IMR-90 (cell line): ENCODE data around the gene FGF6.

Source experiments
- CEBPB ChIP-seq: IDR thresholded peaks from 2 replicates; pipeline ENCODE4 v1.6.1; 2012; ENCODE audit warnings: low read depth, low read length, improper control_type of control experiment
- FOS ChIP-seq: fragments of 150-350 bp; IDR thresholded peaks from 2 replicates; pipeline ENCODE4 v1.6.1; 2016; ENCODE audit warnings: low read depth, low read length
- MXI1 ChIP-seq: IDR thresholded peaks from 2 replicates; pipeline ENCODE4 v1.6.1; 2012; ENCODE audit warnings: low read depth, mild to moderate bottlenecking, low read length, moderate library complexity, borderline replicate concordance
- POLR2A ChIP-seq: IDR thresholded peaks from 2 replicates; pipeline ENCODE4 v1.6.1; 2012; ENCODE audit warnings: mild to moderate bottlenecking, low read depth, low read length
- RAD21 ChIP-seq: IDR thresholded peaks from 2 replicates; pipeline ENCODE4 v1.6.1; 2012; ENCODE audit warnings: low read length, improper control_type of control experiment
- RFX5 ChIP-seq: IDR thresholded peaks from 2 replicates; pipeline ENCODE4 v1.8.0; 2012; ENCODE audit warnings: low read depth, mild to moderate bottlenecking, low read length, moderate library complexity
- TF ChIP-seq, protein P1 (sequence below): conservative IDR thresholded peaks from 2 replicates; pipeline ENCODE4 v1.5.1; 2012; ENCODE audit warnings: mild to moderate bottlenecking, low read depth, low read length, improper control_type of control experiment
- TF ChIP-seq, protein P2 (sequence below): fragments of 150-350 bp; IDR thresholded peaks from 2 replicates; pipeline ENCODE4 v1.6.1; 2017; ENCODE audit warnings: mild to moderate bottlenecking, antibody characterized with exemption, low read length, low read depth

DNA sequence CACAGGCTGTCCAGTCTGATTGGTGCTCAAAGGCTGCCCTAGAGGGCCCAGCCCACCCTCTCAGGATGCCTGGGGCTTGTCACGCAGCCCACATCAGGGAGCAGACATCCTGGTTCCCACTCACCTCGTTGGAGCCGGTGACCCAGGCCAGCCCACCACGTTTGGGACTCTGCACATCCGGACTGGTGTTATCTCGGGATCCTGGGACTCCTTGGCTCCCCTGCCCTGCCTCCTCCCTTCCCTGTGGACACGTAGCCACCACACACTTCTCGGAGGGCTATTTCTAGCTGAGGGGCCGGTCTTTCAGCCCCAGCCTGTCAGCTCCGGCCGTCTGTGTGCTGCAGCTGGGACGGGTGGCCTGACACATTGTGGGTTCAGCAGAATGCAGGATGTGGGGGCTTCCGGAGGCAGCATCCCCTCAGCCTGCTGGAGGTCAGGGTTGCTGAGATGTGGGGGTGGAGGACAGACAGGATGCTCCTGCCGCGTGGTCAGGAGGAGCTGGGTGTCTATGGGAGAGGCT is 53.3 kb downstream of the FGF6 start:
- TF ChIP-seq FOS (no peak), MXI1 (no peak), POLR2A (no peak), RFX5 (no peak), RAD21 (no peak), CEBPB (no peak)
- TF ChIP-seq, protein P1, sequence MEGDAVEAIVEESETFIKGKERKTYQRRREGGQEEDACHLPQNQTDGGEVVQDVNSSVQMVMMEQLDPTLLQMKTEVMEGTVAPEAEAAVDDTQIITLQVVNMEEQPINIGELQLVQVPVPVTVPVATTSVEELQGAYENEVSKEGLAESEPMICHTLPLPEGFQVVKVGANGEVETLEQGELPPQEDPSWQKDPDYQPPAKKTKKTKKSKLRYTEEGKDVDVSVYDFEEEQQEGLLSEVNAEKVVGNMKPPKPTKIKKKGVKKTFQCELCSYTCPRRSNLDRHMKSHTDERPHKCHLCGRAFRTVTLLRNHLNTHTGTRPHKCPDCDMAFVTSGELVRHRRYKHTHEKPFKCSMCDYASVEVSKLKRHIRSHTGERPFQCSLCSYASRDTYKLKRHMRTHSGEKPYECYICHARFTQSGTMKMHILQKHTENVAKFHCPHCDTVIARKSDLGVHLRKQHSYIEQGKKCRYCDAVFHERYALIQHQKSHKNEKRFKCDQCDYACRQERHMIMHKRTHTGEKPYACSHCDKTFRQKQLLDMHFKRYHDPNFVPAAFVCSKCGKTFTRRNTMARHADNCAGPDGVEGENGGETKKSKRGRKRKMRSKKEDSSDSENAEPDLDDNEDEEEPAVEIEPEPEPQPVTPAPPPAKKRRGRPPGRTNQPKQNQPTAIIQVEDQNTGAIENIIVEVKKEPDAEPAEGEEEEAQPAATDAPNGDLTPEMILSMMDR, result no peak
- TF ChIP-seq, protein P2, sequence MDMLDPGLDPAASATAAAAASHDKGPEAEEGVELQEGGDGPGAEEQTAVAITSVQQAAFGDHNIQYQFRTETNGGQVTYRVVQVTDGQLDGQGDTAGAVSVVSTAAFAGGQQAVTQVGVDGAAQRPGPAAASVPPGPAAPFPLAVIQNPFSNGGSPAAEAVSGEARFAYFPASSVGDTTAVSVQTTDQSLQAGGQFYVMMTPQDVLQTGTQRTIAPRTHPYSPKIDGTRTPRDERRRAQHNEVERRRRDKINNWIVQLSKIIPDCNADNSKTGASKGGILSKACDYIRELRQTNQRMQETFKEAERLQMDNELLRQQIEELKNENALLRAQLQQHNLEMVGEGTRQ, result no peak
